Lower leg skin (tissue), 4 donors: ENCODE measurements around the gene LYRM9. TPM values are rescaled to one million over a fixed set of nuclear protein-coding genes. Genes with fewer than 3 reads are reported as not detected.
"Not testable (repeated sequence)": the region's sequence is repeated elsewhere in the genome, so short reads cannot be mapped to it uniquely, and the experiment has no call there.

Source experiments
- DNase-seq, 2 donors: peaks; one replicate each; pipeline ENCODE4 v3.0.0-alpha.2; 2019; ENCODE audit warnings: low spot score in 2 of 2
- H3K4me3 ChIP-seq: fragments of 200-600 bp; sonication (generic); 2 replicates; pipeline ENCODE4 v1.5.1; 2017; ENCODE audit warnings: mild to moderate bottlenecking, low read depth; ENCODE audit not compliant: poor library complexity, severe bottlenecking
- POLR2A ChIP-seq, 2 donors: fragments of 450-650 bp; IDR thresholded peaks; one replicate each; pipeline ENCODE4 v1.6.1; 2016 to 2017; ENCODE audit warnings: antibody characterized with exemption in 2 of 2, mild to moderate bottlenecking in 1 of 2, moderate library complexity in 1 of 2
- WGBS, 2 donors: methylation state at CpG; one replicate each; pipeline ENCODE4 v1.1.5; 2018; 5-methylcytosine and 5-hydroxymethylcytosine counted together
- intact Hi-C: fragments of 100-400 bp; cut with DNase I; formaldehyde crosslinking; loops from one replicate; pipeline ENCODE4 v1.15.0; 2023; ENCODE audit warnings: low total_unique reads
- total RNA-seq, 4 donors: library from RNA; depleted of rRNA; stranded (reverse); fragments of >200 nt; gene quantifications; one replicate each; pipeline ENCODE4 v1.1.0, GENCODE V29; 2016
- TF ChIP-seq, protein P1 (sequence below), 3 donors: fragments of 450-650 bp; IDR thresholded peaks; one replicate each; pipeline ENCODE4 v1.5.1; 2016; ENCODE audit warnings: antibody characterized with exemption in 3 of 3, mild to moderate bottlenecking in 3 of 3, moderate library complexity in 2 of 3

The LYRM9 gene
- total RNA-seq, 4 donors from 2014 or later: 5.5 to 23.4 (median 22.8) TPM

DNA sequence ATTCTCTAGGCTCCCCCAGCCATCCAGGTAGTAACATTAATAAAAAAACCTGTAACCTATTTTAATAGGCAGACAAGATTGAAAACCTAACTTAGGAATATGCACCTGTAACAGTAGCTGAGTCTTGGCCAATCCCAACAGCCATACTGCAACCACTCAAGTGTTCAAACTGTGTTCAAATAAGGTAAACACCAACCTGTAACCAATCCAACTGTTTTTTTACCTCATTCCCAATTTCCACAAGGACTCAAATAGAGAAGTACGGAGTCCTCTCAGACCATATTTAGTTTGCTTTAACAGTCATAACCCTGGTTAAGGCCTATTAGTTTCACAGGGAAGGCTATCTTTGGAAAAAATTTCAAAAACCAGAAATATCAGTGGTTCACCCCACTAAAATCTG, 52.5 kb downstream of the LYRM9 start:
- TF ChIP-seq, protein P1, sequence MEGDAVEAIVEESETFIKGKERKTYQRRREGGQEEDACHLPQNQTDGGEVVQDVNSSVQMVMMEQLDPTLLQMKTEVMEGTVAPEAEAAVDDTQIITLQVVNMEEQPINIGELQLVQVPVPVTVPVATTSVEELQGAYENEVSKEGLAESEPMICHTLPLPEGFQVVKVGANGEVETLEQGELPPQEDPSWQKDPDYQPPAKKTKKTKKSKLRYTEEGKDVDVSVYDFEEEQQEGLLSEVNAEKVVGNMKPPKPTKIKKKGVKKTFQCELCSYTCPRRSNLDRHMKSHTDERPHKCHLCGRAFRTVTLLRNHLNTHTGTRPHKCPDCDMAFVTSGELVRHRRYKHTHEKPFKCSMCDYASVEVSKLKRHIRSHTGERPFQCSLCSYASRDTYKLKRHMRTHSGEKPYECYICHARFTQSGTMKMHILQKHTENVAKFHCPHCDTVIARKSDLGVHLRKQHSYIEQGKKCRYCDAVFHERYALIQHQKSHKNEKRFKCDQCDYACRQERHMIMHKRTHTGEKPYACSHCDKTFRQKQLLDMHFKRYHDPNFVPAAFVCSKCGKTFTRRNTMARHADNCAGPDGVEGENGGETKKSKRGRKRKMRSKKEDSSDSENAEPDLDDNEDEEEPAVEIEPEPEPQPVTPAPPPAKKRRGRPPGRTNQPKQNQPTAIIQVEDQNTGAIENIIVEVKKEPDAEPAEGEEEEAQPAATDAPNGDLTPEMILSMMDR (IDR thresholded peaks at IDR 0.05): no peak
- TF ChIP-seq POLR2A (IDR thresholded peaks at IDR 0.05): no peak
- no peak overlapping the region for H3K4me3 ChIP-seq
- intact Hi-C loops: no loop called here
- 74 to 85% methylated on average over 1 of the region's 1 CpG for WGBS, 2 donors
- DNase-seq: no peak

DNA sequence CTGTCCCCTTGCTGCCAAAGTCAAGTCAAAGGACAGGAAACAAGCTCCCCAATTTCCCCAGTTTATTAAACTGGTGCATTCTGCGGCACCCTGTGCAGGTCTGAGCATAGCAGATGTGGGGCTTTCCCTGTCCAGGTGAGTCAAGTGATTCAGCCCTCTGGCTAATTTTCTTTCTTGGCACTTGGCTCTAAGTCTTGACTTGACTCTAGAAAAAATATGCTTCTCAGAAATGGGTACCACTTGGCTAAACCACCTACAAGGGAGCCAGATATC, 52.8 kb downstream of the LYRM9 start:
- DNase-seq, H3K4me3 ChIP-seq, intact Hi-C loops: not testable (repeated sequence)
- no CpG with 5 or more reads among the region's 1 CpG for WGBS, 2 donors

DNA sequence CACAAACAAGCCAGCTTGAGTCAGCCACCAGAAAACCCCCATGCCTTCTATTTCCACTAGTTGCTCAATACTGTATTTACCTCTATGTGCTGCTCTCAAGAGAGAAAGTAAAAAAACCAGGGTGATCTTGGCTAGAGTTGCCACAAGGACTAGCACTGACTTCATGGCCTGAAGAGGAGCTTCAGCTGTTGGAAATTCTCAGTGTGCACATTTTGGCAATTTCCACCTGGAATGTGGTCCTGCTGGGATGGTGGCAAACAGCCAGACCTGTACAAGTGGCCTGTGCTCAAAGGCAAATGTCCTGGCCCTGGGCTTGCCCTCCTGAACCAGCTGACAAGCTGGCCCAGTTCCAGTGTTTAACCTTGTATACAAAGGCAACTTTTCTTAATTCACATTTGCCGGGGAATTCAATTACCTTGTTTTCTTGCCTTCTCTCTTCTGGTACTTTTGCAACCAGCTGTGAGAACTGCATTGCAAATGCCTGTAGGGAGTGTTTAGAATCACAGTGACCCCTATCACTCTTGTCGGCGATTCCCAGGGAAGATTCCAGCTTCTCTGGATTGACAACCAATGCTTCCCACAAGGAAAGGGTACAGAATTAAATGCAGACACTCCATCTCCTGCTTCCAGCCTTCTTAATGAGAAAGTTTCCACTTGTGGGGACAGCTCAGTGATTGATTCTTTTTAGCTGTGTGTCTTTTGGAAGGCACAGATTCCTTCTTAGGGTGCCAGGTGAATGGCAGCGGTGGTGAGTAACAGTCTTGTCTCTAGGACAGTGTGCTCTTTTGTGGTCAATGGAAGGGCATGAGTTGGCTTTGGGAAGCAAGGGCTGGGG, 53.4 kb downstream of the LYRM9 start:
- DNase-seq, intact Hi-C loops, H3K4me3 ChIP-seq: not testable (repeated sequence)
- WGBS, 2 donors: 13 to 32% methylated on average over 1 of the region's 4 CpGs

DNA sequence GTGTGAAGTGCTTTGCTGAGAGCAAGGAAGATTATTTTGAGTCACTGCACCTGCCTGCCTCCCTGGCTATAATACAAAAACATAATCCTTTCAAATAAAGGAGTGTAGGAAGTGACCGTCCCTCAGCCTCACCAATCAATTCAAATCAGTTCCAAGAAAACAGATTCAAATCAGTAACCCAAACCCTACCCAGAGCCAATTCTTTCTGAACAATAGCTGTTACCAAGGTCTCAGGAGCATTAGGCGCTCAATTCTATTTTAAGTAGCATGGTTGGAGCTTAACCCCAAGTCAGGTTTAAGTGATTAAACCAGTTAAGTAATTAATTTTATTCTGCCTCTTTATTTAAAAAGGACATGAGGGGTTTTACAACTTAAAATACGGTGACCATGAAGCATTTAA, 54.6 kb downstream of the LYRM9 start:
- 58 to 87% methylated on average over 2 of the region's 3 CpGs for WGBS, 2 donors
- intact Hi-C loops, H3K4me3 ChIP-seq: not testable (repeated sequence)

DNA sequence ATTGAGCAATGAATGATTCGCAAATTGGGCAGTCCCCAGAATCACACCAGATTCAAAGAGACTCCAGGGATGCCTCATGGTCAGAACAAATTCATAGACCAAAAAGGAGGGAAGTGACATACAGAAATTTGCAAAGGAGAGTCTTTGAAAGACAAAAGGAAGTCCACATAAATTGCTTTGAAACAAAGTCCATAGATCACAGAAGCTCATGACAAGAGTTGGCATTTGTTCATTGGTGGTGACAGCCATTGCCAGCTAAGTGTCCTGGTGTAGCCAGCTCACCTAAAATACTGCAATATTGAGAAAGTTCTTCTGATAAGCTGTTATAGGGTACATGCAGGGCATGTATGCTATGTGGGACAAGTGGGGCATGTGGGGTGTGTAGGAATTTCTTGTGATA, 55.4 kb downstream of the LYRM9 start:
- DNase-seq, H3K4me3 ChIP-seq, intact Hi-C loops: not testable (repeated sequence)
- WGBS, 2 donors: 91 to 97% methylated on average over 1 of the region's 1 CpG

More for the DNA sequence above, 54.6 kb downstream of the LYRM9 start:
- DNase-seq: not testable (repeated sequence)

DNA sequence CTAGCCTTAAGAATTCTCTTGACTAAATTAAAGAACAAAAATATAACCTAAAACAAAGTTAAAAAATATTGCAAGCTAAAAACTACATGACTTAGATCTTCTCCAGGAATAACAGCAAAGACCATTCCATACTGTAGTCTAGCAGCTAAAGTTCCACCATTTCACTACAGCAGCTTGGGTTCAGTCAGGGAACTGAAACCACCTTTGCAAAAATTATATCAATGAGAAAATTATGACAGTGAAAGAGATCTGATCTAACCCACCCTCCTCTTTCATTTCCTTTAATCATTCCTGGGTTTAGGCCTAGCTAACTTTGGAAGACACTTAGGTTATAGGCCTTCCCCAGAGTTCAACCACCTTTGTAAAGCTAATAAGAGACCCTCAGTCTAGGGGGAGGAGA, 56.5 kb downstream of the LYRM9 start:
- TF ChIP-seq POLR2A (IDR thresholded peaks at IDR 0.05): no peak
- TF ChIP-seq, protein P1 (IDR thresholded peaks at IDR 0.05): no peak
- no peak overlapping the region for H3K4me3 ChIP-seq
- DNase-seq: no peak
- intact Hi-C loops: no loop called here

DNA sequence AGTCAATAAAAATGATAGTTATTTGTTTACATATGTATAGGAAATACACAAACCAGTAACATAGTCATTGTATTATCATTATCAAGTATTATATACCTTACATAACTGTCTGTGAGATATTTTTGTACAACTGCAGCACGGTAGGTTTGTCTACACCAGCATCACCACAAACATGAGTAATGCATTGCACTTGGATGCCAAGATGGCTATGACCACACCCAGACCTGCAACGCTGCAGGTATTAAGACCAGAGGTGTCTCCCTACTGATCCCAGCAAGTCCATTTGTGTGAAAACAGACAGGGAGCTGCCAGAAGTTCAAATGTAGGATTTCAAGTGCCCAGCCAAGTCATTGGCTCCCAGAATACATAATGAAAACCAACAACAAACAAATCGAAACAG, 58.6 kb downstream of the LYRM9 start:
- 41 to 59% methylated on average over 3 of the region's 3 CpGs for WGBS, 2 donors
- no peak overlapping the region for H3K4me3 ChIP-seq
- intact Hi-C loops: no loop called here
- DNase-seq: no peak
- TF ChIP-seq POLR2A (IDR thresholded peaks at IDR 0.05): no peak
- TF ChIP-seq, protein P1 (IDR thresholded peaks at IDR 0.05): no peak

DNA sequence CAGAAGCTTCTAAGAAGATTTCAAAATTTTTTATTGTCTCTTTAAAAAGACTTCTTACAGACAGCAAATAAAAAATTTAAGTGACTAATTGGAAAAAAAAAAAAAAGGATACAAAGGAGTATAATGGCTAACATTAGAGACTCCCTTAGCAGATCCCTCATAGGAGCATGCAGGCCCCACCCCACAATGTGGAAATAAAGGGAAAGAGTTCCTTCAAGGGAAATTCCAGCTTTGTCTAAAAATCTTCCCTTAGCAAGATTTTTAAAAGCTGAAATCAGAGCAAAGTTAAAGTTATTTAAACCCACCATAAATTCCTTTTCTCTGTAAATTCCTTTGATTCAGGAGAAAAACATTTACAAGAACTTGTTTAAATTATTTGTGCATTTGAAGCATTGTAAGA, 60.3 kb downstream of the LYRM9 start:
- intact Hi-C loops: no loop called here
- TF ChIP-seq, protein P1 (IDR thresholded peaks at IDR 0.05): no peak
- TF ChIP-seq POLR2A (IDR thresholded peaks at IDR 0.05): no peak
- no peak overlapping the region for H3K4me3 ChIP-seq
- DNase-seq: no peak

DNA sequence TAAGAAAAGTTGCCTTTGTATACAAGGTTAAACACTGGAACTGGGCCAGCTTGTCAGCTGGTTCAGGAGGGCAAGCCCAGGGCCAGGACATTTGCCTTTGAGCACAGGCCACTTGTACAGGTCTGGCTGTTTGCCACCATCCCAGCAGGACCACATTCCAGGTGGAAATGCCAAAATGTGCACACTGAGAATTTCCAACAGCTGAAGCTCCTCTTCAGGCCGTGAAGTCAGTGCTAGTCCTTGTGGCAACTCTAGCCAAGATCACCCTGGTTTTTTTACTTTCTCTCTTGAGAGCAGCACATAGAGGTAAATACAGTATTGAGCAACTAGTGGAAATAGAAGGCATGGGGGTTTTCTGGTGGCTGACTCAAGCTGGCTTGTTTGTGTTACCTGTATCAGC, 63.3 kb downstream of the LYRM9 start:
- intact Hi-C loops, H3K4me3 ChIP-seq, DNase-seq: not testable (repeated sequence)
- WGBS, 2 donors: 17 to 60% methylated on average over 1 of the region's 1 CpG

DNA sequence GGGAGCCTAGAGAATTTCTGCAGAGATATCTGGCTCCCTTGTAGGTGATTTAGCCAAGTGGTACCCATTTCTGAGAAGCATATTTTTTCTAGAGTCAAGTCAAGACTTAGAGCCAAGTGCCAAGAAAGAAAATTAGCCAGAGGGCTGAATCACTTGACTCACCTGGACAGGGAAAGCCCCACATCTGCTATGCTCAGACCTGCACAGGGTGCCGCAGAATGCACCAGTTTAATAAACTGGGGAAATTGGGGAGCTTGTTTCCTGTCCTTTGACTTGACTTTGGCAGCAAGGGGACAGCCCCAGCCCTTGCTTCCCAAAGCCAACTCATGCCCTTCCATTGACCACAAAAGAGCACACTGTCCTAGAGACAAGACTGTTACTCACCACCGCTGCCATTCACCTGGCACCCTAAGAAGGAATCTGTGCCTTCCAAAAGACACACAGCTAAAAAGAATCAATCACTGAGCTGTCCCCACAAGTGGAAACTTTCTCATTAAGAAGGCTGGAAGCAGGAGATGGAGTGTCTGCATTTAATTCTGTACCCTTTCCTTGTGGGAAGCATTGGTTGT, 63.9 kb downstream of the LYRM9 start:
- no CpG with 5 or more reads among the region's 2 CpGs for WGBS, 2 donors
- H3K4me3 ChIP-seq, intact Hi-C loops, DNase-seq: not testable (repeated sequence)
